OCI-LY3 (cell line): ENCODE data around the gene SH2D2A.

Experiments used
- H2AFZ ChIP-seq: fragments of 200-600, 300-600 bp; shearing (Covaris generic); 2 replicates; pipeline ENCODE4 v1.6.0; 2014; ENCODE audit warnings: antibody characterized with exemption, low read depth, low read length
- H3K27ac ChIP-seq: fragments of 200-600, 300-600 bp; sonication (generic); 2 replicates; pipeline ENCODE4 v1.5.1; 2014; ENCODE audit warnings: mild to moderate bottlenecking, low read length, moderate library complexity, mixed read lengths
- H3K27me3 ChIP-seq: fragments of 200-600, 300-600 bp; sonication (generic); 2 replicates; pipeline ENCODE4 v1.6.1; 2014; ENCODE audit warnings: low read depth, low read length, mixed read lengths
- H3K36me3 ChIP-seq: fragments of 200-600, 300-600 bp; sonication (generic); replicated peaks from 2 replicates; pipeline ENCODE3; 2014; ENCODE audit warnings: low read depth, low read length, mixed read lengths
- H3K4me1 ChIP-seq: fragments of 300-600, 200-600 bp; sonication (generic); 2 replicates; pipeline ENCODE4 v1.6.1; 2014; ENCODE audit warnings: low read length, mixed read lengths
- H3K4me2 ChIP-seq: fragments of 200-600, 300-600 bp; sonication (generic); 2 replicates; pipeline ENCODE4 v1.6.1; 2014; ENCODE audit warnings: low read length, mixed read lengths
- H3K4me3 ChIP-seq: fragments of 300-600, 200-600 bp; sonication (generic); 2 replicates; pipeline ENCODE4 v1.5.1; 2014; ENCODE audit warnings: antibody characterized with exemption, mild to moderate bottlenecking, low read length, moderate library complexity
- H3K79me2 ChIP-seq: fragments of 300-600, 200-600 bp; shearing (Covaris generic); 2 replicates; pipeline ENCODE4 v1.6.1; 2014; ENCODE audit warnings: mild to moderate bottlenecking, low read length, mixed read lengths
- H3K9ac ChIP-seq: fragments of 300-600, 200-600 bp; shearing (Covaris generic); 2 replicates; pipeline ENCODE4 v1.6.0; 2014; ENCODE audit warnings: mild to moderate bottlenecking, low read length, moderate library complexity
- H3K9me3 ChIP-seq: fragments of 200-600, 300-600 bp; shearing (Covaris generic); 2 replicates; pipeline ENCODE4 v1.6.1; 2014; ENCODE audit warnings: low read length, mixed read lengths; ENCODE audit not compliant: insufficient read depth
- H4K20me1 ChIP-seq: fragments of 200-600, 300-600 bp; sonication (generic); 2 replicates; pipeline ENCODE4 v1.6.1; 2016; ENCODE audit warnings: low read length, mixed read lengths; ENCODE audit not compliant: insufficient read depth
- EZH2phosphoT487 ChIP-seq: fragments of 200-600 bp; shearing (Covaris generic); IDR thresholded peaks from 2 replicates; pipeline ENCODE4 v1.6.1; 2018; ENCODE audit warnings: antibody characterized with exemption, mixed run types, low read depth
- TF ChIP-seq, protein P1 (sequence below): fragments of 200-600, 300-600 bp; sonication (generic); IDR thresholded peaks from 2 replicates; pipeline ENCODE4 v1.5.1; 2014; ENCODE audit warnings: antibody characterized with exemption, low read length, low read depth

SH2D2A gene

DNA sequence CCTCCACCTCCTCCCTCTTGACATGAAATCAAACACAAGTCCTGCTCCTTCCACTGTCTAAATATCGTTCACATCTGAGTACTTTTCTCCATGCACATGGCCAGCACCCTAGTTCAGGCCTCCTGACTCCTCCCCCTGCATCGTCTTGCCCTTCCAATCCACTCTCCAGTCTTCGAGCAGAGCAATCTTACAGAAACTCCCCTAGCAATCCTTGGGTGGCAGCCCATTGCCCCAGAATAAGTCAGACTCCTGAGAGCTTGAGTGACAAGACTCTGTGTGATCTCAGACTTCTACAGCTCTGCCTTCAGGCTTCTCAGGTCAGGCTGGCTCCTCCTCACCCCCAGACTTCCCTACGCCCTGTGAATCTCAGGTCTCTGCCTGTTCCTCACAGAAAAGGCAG, 5.5 kb downstream of the SH2D2A start:
- Histone ChIP-seq H3K36me3 (peaks cover 11% of the 10 kb centered on the region), H3K27me3 (no peaks in the 10 kb centered on the region), H3K4me1 (peaks cover 44% of the 10 kb centered on the region), H3K27ac (no peak overlapping the region), H4K20me1 (no peaks in the 10 kb centered on the region), H3K4me3 (no peak overlapping the region), H3K79me2 (peaks cover 20% of the 10 kb centered on the region), H2AFZ (no peak overlapping the region), H3K4me2 (no peak overlapping the region), H3K9me3 (no peaks in the 10 kb centered on the region), H3K9ac (no peak overlapping the region)
- TF ChIP-seq, protein P1, sequence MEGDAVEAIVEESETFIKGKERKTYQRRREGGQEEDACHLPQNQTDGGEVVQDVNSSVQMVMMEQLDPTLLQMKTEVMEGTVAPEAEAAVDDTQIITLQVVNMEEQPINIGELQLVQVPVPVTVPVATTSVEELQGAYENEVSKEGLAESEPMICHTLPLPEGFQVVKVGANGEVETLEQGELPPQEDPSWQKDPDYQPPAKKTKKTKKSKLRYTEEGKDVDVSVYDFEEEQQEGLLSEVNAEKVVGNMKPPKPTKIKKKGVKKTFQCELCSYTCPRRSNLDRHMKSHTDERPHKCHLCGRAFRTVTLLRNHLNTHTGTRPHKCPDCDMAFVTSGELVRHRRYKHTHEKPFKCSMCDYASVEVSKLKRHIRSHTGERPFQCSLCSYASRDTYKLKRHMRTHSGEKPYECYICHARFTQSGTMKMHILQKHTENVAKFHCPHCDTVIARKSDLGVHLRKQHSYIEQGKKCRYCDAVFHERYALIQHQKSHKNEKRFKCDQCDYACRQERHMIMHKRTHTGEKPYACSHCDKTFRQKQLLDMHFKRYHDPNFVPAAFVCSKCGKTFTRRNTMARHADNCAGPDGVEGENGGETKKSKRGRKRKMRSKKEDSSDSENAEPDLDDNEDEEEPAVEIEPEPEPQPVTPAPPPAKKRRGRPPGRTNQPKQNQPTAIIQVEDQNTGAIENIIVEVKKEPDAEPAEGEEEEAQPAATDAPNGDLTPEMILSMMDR: no peak
- TF ChIP-seq EZH2phosphoT487: no peak

DNA sequence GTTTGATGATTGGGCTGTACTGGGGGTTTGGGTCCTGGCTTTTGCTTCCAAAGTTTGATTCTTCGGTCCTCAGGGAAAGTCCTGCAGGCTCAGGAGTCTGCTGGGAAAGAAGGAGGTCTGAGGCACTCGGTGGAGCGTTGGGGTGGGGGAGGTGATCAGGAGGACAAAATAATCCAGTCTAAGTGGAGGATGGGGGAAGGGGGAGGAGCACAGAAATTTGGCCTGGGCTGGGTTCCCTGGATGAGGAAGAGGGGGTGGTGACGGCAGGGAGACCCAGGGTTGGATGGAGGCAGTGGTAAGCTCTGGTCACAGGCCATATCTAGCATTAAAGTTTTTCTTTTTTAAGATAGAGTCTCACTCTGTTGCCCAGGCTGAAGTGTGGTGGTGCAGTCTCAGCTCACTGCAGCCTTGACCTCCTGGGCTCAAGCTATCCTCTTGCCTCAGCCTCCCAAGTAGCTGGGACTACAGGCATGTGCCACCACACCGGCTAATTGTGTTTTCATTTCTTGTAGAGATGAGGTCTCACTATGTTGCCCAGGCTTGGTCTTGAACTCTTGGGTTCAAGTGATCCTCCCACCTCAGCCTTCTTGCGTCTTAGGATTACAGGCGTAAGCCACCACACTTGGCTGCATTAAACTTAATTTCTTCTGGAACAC, 6.8 kb downstream of the SH2D2A start:
- peak overlapping the region; percentile 78 for H2AFZ ChIP-seq
- H3K9me3 ChIP-seq: no peaks in the 10 kb centered on the region
- peaks cover 20% of the 10 kb centered on the region for H3K79me2 ChIP-seq
- H3K9ac ChIP-seq: peak overlapping the region; percentile 93
- H3K27ac ChIP-seq: peak overlapping the region; percentile 88
- peak overlapping the region; percentile 79 for H3K4me3 ChIP-seq
- H3K27me3 ChIP-seq: no peaks in the 10 kb centered on the region
- H4K20me1 ChIP-seq: no peaks in the 10 kb centered on the region
- H3K4me2 ChIP-seq: peak overlapping the region; percentile 99
- no peak for TF ChIP-seq EZH2phosphoT487
- TF ChIP-seq, protein P1: no peak
- peaks cover 13% of the 10 kb centered on the region for H3K36me3 ChIP-seq
- peaks cover 55% of the 10 kb centered on the region for H3K4me1 ChIP-seq

DNA sequence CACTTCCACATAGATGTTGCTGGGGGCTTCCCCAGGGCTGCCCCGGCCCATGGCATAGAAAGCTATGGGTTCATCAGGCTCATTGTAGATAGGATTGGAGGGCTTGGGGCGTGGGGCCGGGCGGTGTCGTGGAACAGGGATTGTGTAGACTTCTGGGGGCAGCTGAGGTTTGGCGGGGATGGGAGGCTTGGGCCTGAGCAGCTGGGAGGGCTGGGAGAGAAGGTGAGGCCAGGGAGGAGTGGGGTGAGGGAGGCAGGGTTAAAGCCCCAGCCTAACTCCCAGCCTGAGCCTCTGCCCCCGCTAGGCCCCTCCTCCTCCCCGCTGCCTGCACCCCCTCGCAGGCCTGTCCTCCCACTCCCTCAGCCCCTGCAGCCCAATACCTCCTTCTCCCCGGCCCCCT, 7.4 kb downstream of the SH2D2A start:
- TF ChIP-seq, protein P1: no peak
- H3K9ac ChIP-seq: peak overlapping the region; percentile 93
- H3K4me3 ChIP-seq: peak overlapping the region; percentile 79

DNA sequence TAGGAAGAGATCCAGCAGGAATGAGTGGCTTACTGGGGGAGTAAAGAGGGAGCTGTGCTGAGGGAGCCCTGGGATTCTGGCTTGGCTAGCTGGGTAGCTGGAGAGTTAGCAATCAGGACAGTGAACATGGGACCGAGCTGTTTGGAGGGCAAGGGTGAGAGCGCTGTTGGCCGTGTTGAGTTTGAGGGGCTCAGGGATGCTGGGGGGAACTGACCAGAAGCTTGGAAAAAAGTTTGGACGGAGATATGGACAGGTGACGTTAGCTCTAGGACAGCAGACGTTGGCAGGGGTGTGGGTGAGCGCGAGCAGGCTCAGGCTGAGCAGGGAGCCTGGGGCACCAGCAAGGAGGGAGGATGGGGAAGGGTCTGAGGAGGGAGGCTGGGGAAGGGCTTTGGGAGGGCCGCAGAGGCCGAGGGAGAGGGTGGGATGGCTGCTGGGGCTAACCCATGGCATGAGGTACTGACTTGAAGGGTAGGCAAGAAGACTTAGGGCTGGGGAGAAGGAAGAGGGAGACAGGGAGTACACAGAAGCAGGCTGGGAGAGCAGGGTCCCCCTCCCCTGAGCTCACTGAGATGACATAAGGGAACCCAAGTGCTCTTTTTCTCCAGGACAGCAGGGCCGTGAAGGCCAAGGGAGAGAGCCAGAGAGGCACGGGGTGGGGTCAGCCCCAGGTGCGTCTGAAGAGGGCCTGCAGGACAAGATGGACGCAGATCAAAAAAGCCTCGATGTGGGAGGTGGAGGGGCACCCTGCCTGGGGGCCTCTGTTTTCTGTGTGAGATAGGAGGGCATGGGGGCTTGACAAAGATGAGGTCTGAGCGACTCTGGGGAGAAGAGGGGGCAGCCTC, 8.2 kb downstream of the SH2D2A start:
- Histone ChIP-seq H3K4me1 (peaks cover 69% of the 10 kb centered on the region), H3K9me3 (no peaks in the 10 kb centered on the region), H2AFZ (no peak overlapping the region), H3K27ac (peak overlapping the region; percentile 88), H4K20me1 (no peaks in the 10 kb centered on the region), H3K4me3 (peak overlapping the region; percentile 79), H3K27me3 (no peaks in the 10 kb centered on the region), H3K79me2 (peaks cover 20% of the 10 kb centered on the region), H3K4me2 (peak overlapping the region; percentile 99), H3K9ac (peak overlapping the region; percentile 93), H3K36me3 (peaks cover 13% of the 10 kb centered on the region)
- TF ChIP-seq, protein P1: no peak
- TF ChIP-seq EZH2phosphoT487: no peak

More for the DNA sequence above, 7.4 kb downstream of the SH2D2A start:
- Histone ChIP-seq H3K4me2 (peak overlapping the region; percentile 99), H3K9me3 (no peaks in the 10 kb centered on the region), H4K20me1 (no peaks in the 10 kb centered on the region), H3K27me3 (no peaks in the 10 kb centered on the region), H3K79me2 (peaks cover 20% of the 10 kb centered on the region), H2AFZ (peak overlapping the region; percentile 78), H3K36me3 (peaks cover 13% of the 10 kb centered on the region), H3K27ac (peak overlapping the region; percentile 88), H3K4me1 (peaks cover 60% of the 10 kb centered on the region)
